ENCODE measurements around the gene REV1.

- TF ChIP-seq, protein P1, sequence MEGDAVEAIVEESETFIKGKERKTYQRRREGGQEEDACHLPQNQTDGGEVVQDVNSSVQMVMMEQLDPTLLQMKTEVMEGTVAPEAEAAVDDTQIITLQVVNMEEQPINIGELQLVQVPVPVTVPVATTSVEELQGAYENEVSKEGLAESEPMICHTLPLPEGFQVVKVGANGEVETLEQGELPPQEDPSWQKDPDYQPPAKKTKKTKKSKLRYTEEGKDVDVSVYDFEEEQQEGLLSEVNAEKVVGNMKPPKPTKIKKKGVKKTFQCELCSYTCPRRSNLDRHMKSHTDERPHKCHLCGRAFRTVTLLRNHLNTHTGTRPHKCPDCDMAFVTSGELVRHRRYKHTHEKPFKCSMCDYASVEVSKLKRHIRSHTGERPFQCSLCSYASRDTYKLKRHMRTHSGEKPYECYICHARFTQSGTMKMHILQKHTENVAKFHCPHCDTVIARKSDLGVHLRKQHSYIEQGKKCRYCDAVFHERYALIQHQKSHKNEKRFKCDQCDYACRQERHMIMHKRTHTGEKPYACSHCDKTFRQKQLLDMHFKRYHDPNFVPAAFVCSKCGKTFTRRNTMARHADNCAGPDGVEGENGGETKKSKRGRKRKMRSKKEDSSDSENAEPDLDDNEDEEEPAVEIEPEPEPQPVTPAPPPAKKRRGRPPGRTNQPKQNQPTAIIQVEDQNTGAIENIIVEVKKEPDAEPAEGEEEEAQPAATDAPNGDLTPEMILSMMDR (IDR thresholded peaks at IDR 0.05 in 2 of 3, conservative IDR thresholded peaks at IDR 0.05 in 1 of 3; ENCODE audit: borderline replicate concordance in 1 of 3, insufficient read depth in 1 of 3, low read depth in 2 of 3, low read length in 2 of 3): no peak
- no peak for TF ChIP-seq FOSL1 (IDR thresholded peaks at IDR 0.05; ENCODE audit: low read depth)
- no peak for TF ChIP-seq POLR2A (IDR thresholded peaks at IDR 0.05; ENCODE audit: borderline replicate concordance, extremely low read depth, insufficient read depth, insufficient read length)
- no peak for TF ChIP-seq POLR2AphosphoS5 (IDR thresholded peaks at IDR 0.05; ENCODE audit: low read depth, low read length)
- TF ChIP-seq EZH2phosphoT487 (IDR thresholded peaks at IDR 0.05; ENCODE audit: borderline replicate concordance): no peak
These were observed 41.3 kb downstream of the REV1 start for GRCh38 chr2:99448556-99448955.
